DND-41 (cell line): ENCODE measurements around the gene PCNT.

ENCODE experiments used
- ATAC-seq: fragments of 200-7000 bp; cut with Tn5 transposase; 3 replicates; pipeline ENCODE4 v1.9.1; 2021; ENCODE audit warnings: low read depth; ENCODE audit not compliant: insufficient read depth
- DNase-seq: peaks from one replicate; pipeline ENCODE4 v3.0.0-alpha.2; 2020
- H2AFZ ChIP-seq: 2 replicates; pipeline ENCODE4 v1.6.0; 2012; ENCODE audit warnings: low read depth, low read length
- H3K27ac ChIP-seq: 2 replicates; pipeline ENCODE4 v1.5.1; 2012; ENCODE audit warnings: low read length, inconsistent platforms
- H3K27me3 ChIP-seq: fragments of 200-600 bp; sonication (generic); 2 replicates; pipeline ENCODE4 v1.6.0; 2012; ENCODE audit warnings: low read length, mild to moderate bottlenecking, inconsistent platforms; ENCODE audit not compliant: insufficient read depth, poor library complexity
- H3K36me3 ChIP-seq: 2 replicates; pipeline ENCODE4 v1.5.1; 2012; ENCODE audit warnings: low read length, inconsistent platforms; ENCODE audit not compliant: insufficient read depth
- H3K4me1 ChIP-seq: 2 replicates; pipeline ENCODE4 v1.5.1; 2012; ENCODE audit warnings: mild to moderate bottlenecking, low read length; ENCODE audit not compliant: insufficient read depth
- H3K4me2 ChIP-seq: 2 replicates; pipeline ENCODE4 v1.6.0; 2012; ENCODE audit warnings: mild to moderate bottlenecking, moderate library complexity, low read length, inconsistent platforms; ENCODE audit not compliant: insufficient read depth
- H3K4me3 ChIP-seq, 2 experiments: fragments of 200-600 bp in 1 of 2; shearing (Covaris generic) in 1 of 2; 2 replicates each; pipeline ENCODE4 v1.5.1; 2012 to 2016; ENCODE audit warnings: inconsistent platforms in 2 of 2, low read length in 2 of 2, mild to moderate bottlenecking in 2 of 2, low read depth in 1 of 2, moderate library complexity in 1 of 2
- H3K79me2 ChIP-seq: 2 replicates; pipeline ENCODE4 v1.6.0; 2012; ENCODE audit warnings: low read length, inconsistent platforms; ENCODE audit not compliant: insufficient read depth
- H3K9ac ChIP-seq: 2 replicates; pipeline ENCODE4 v1.6.0; 2012; ENCODE audit warnings: low read depth, mild to moderate bottlenecking, inconsistent platforms, low read length, moderate library complexity
- H3K9me3 ChIP-seq: 2 replicates; pipeline ENCODE4 v1.5.1; 2012; ENCODE audit warnings: low read length, moderate library complexity, mild to moderate bottlenecking, inconsistent platforms; ENCODE audit not compliant: insufficient read depth, severe bottlenecking
- H4K20me1 ChIP-seq: 2 replicates; pipeline ENCODE4 v1.6.0; 2012; ENCODE audit warnings: low read length; ENCODE audit not compliant: insufficient read depth
- EZH2 ChIP-seq: IDR thresholded peaks from 3 replicates; pipeline ENCODE4 v1.6.1; 2012; ENCODE audit warnings: borderline replicate concordance, low read depth, mild to moderate bottlenecking, moderate library complexity, low read length, inconsistent platforms; ENCODE audit not compliant: severe bottlenecking
- TF ChIP-seq, protein P1 (sequence below): IDR thresholded peaks from 2 replicates; pipeline ENCODE4 v1.5.1; 2012; ENCODE audit warnings: borderline replicate concordance, low read length, moderate library complexity, mild to moderate bottlenecking; ENCODE audit not compliant: poor library complexity, severe bottlenecking; ENCODE audit errors: extremely low read depth

Gene PCNT

DNA sequence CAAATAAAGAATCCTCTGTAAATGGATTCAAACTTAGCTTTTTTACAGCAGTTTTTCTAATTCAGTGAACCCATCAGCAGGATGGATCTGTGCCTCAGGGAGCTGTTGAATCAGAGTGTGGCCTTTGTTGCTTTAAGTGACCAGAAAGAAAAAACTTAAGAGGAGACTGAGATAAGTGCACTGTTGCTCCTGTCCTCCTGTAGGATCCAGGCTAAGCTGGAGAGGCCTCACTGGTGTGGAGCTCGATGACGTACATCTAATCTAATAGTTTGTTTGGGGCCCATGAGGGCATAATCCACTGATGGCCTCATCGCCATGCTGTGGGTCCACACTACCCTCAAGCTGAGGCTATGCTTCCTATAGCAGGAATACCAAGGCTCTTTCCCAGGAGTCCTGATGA lies 145.3 kb downstream of the PCNT start:
- Histone ChIP-seq H3K9ac (no peak overlapping the region), H3K27ac (no peak overlapping the region), H3K79me2 (peaks cover 69% of the 10 kb centered on the region), H3K27me3 (no peaks in the 10 kb centered on the region), H2AFZ (no peak overlapping the region), H3K36me3 (peaks cover 10% of the 10 kb centered on the region; the same call in 1 of the 2 replicates), H4K20me1 (peaks cover 6% of the 10 kb centered on the region; the same call in 1 of the 2 replicates), H3K4me3 (no peak overlapping the region), H3K9me3 (no peaks in the 10 kb centered on the region), H3K4me2 (no peak overlapping the region), H3K4me1 (no peaks in the 10 kb centered on the region)
- ATAC-seq (no peak), DNase-seq (no peak)
- TF ChIP-seq, protein P1, sequence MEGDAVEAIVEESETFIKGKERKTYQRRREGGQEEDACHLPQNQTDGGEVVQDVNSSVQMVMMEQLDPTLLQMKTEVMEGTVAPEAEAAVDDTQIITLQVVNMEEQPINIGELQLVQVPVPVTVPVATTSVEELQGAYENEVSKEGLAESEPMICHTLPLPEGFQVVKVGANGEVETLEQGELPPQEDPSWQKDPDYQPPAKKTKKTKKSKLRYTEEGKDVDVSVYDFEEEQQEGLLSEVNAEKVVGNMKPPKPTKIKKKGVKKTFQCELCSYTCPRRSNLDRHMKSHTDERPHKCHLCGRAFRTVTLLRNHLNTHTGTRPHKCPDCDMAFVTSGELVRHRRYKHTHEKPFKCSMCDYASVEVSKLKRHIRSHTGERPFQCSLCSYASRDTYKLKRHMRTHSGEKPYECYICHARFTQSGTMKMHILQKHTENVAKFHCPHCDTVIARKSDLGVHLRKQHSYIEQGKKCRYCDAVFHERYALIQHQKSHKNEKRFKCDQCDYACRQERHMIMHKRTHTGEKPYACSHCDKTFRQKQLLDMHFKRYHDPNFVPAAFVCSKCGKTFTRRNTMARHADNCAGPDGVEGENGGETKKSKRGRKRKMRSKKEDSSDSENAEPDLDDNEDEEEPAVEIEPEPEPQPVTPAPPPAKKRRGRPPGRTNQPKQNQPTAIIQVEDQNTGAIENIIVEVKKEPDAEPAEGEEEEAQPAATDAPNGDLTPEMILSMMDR: no peak
- TF ChIP-seq EZH2: no peak

DNA sequence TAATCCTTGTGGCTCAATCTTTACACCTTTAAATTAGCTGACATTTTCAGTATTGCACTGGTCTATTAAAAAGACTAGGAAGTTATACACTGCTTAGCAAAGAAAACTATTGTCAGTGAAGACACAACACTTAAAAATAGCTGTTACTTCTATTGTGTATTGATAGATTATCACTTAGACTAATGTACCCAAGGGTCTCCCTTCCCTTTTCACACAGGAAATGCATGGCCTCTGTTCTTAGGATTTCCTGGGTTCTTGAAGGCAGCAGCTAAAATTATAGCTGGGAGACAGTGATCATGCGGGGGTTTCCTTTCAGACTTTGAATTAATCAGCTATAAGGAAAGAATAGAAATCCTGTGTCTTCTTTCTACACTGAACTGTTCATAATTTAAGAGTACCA lies 147.6 kb downstream of the PCNT start:
- Histone ChIP-seq H3K27ac (no peak overlapping the region), H3K27me3 (no peaks in the 10 kb centered on the region), H3K4me3 (no peak overlapping the region), H3K9ac (no peak overlapping the region), H4K20me1 (peaks cover 6% of the 10 kb centered on the region; the same call in 1 of the 2 replicates), H3K9me3 (no peaks in the 10 kb centered on the region), H3K79me2 (peaks cover 66% of the 10 kb centered on the region), H3K36me3 (peaks cover 7% of the 10 kb centered on the region; the same call in 1 of the 2 replicates), H3K4me2 (no peak overlapping the region), H3K4me1 (no peaks in the 10 kb centered on the region), H2AFZ (no peak overlapping the region)
- DNase-seq (no peak), ATAC-seq (no peak)
- TF ChIP-seq, protein P1: no peak
- no peak for TF ChIP-seq EZH2

DNA sequence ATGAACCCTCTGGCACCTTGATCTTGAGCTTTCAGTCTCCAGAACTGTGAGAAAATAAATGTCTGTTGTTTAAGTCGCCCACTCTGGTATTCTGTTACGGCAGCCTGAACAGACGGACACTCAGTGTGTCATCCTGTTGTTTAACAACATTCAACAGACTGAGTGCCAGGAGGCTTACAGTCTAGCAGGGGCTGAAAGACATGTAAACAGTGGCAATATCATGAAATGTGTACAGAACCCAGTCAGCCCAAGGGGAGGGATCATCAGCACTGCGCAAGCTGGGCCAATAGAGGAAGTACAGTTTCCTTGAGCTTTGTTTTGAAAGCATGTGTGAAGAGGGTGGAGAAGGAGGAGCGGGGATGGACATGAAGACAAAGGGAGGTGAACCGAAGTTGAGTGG lies 148.3 kb downstream of the PCNT start:
- H3K79me2 ChIP-seq: peaks cover 68% of the 10 kb centered on the region
- TF ChIP-seq, protein P1: no peak
- no peak for TF ChIP-seq EZH2
- H3K9ac ChIP-seq: no peak overlapping the region

DNA sequence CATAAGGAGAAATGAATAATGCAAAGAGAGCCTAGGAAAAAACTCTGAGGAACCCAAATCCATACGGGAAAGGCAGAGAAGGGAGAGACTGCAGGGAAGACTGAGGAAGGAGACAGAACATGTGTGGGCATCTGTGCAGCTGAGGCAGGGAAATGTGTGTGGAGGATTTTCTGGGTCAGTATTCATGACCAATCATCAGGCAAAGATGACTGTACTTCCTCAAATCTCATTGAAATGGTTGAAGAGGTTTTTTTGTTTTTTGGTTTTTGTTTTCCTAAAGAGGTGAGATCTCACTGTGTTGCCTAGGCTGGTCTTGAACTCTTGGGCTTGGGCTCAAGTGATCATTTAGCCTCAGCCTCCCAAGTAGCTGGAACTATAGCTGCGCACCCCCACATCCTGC lies 150.4 kb downstream of the PCNT start:
- Histone ChIP-seq H3K4me1 (no peaks in the 10 kb centered on the region), H3K36me3 (peaks cover 13% of the 10 kb centered on the region), H3K4me2 (no peak overlapping the region), H3K79me2 (peaks cover 59% of the 10 kb centered on the region), H3K4me3 (no peak overlapping the region), H2AFZ (no peak overlapping the region), H3K9me3 (no peaks in the 10 kb centered on the region), H3K27me3 (no peaks in the 10 kb centered on the region), H4K20me1 (peaks cover 2% of the 10 kb centered on the region; the same call in 1 of the 2 replicates), H3K27ac (no peak overlapping the region), H3K9ac (no peak overlapping the region)
- no peak for DNase-seq
- no peak for TF ChIP-seq EZH2
- TF ChIP-seq, protein P1: no peak
- no peak for ATAC-seq

More for the DNA sequence above, 148.3 kb downstream of the PCNT start:
- ATAC-seq (no peak), DNase-seq (no peak)
- Histone ChIP-seq H4K20me1 (peaks cover 6% of the 10 kb centered on the region; the same call in 1 of the 2 replicates), H3K4me2 (no peak overlapping the region), H3K4me3 (no peak overlapping the region), H3K36me3 (peaks cover 11% of the 10 kb centered on the region), H3K27ac (no peak overlapping the region), H3K4me1 (no peaks in the 10 kb centered on the region), H3K27me3 (no peaks in the 10 kb centered on the region), H3K9me3 (no peaks in the 10 kb centered on the region), H2AFZ (no peak overlapping the region)
